ENCODE data around the gene HLA-DRB5.

DNA sequence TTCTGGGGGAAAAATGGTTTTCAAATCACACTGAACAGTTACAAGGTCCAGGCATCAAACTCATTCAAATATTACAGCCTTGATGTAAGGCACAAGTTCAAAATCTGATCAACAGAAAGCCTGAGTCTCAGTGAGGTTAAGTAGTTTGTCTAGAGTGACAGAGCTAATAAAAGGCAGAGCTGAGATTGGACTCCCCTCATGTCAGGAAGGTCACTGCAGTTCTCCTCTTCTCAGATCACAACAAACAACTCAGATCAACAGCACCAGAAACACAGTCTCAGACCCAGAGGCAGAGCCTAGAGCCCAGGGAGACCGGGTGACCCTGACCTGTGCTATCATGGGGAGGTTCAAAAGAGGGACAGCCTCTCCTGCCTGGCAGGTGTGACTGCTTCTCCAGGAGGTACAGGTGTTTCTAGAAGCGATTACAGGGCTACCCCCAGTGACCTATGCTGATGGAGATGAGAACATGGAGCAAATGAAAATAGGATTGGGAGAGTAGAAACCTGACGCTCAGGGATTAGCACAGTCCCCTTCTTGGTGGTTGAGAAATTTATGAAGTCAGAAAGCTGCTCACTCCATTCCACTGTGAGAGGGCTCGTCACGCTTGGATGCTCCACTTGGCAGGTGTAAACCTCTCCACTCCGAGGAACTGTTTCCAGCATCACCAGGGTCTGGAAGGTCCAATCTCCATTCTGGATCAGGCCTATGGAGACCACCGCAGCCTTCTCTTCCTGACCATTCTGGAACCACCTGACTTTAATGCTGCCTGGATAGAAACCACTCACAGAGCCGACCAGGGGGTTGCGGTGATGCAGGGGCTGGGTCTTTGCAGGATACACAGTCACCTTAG, 24.3 kb upstream of the HLA-DRB5 start:
- TF ChIP-seq EZH2 (IDR thresholded peaks at IDR 0.05; ENCODE audit: low read depth, unreplicated experiment), result no peak
- TF ChIP-seq, protein P1, sequence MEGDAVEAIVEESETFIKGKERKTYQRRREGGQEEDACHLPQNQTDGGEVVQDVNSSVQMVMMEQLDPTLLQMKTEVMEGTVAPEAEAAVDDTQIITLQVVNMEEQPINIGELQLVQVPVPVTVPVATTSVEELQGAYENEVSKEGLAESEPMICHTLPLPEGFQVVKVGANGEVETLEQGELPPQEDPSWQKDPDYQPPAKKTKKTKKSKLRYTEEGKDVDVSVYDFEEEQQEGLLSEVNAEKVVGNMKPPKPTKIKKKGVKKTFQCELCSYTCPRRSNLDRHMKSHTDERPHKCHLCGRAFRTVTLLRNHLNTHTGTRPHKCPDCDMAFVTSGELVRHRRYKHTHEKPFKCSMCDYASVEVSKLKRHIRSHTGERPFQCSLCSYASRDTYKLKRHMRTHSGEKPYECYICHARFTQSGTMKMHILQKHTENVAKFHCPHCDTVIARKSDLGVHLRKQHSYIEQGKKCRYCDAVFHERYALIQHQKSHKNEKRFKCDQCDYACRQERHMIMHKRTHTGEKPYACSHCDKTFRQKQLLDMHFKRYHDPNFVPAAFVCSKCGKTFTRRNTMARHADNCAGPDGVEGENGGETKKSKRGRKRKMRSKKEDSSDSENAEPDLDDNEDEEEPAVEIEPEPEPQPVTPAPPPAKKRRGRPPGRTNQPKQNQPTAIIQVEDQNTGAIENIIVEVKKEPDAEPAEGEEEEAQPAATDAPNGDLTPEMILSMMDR (conservative IDR thresholded peaks at IDR 0.05; ENCODE audit: low read depth in 2 of 2), result no peak
- TF ChIP-seq, protein P2, sequence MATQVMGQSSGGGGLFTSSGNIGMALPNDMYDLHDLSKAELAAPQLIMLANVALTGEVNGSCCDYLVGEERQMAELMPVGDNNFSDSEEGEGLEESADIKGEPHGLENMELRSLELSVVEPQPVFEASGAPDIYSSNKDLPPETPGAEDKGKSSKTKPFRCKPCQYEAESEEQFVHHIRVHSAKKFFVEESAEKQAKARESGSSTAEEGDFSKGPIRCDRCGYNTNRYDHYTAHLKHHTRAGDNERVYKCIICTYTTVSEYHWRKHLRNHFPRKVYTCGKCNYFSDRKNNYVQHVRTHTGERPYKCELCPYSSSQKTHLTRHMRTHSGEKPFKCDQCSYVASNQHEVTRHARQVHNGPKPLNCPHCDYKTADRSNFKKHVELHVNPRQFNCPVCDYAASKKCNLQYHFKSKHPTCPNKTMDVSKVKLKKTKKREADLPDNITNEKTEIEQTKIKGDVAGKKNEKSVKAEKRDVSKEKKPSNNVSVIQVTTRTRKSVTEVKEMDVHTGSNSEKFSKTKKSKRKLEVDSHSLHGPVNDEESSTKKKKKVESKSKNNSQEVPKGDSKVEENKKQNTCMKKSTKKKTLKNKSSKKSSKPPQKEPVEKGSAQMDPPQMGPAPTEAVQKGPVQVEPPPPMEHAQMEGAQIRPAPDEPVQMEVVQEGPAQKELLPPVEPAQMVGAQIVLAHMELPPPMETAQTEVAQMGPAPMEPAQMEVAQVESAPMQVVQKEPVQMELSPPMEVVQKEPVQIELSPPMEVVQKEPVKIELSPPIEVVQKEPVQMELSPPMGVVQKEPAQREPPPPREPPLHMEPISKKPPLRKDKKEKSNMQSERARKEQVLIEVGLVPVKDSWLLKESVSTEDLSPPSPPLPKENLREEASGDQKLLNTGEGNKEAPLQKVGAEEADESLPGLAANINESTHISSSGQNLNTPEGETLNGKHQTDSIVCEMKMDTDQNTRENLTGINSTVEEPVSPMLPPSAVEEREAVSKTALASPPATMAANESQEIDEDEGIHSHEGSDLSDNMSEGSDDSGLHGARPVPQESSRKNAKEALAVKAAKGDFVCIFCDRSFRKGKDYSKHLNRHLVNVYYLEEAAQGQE (IDR thresholded peaks at IDR 0.05; ENCODE audit: unreplicated experiment), result no peak
- no peak for TF ChIP-seq NANOG (IDR thresholded peaks at IDR 0.05; ENCODE audit: borderline replicate concordance)
- TF ChIP-seq ZNF331 (CRISPR knock-in tag; IDR thresholded peaks at IDR 0.05; ENCODE audit: low read depth), result no peak
- TF ChIP-seq POLR2AphosphoS5 (IDR thresholded peaks at IDR 0.05; ENCODE audit: low read depth), result no peak
- TF ChIP-seq STAT1 (IDR thresholded peaks at IDR 0.05; ENCODE audit: unreplicated experiment), result no peak
- no peak for TF ChIP-seq EZH2phosphoT487 (IDR thresholded peaks at IDR 0.05; ENCODE audit: unreplicated experiment)
- no peak for TF ChIP-seq JUNB (IDR thresholded peaks at IDR 0.05; ENCODE audit: unreplicated experiment)
- TF ChIP-seq, protein P3, sequence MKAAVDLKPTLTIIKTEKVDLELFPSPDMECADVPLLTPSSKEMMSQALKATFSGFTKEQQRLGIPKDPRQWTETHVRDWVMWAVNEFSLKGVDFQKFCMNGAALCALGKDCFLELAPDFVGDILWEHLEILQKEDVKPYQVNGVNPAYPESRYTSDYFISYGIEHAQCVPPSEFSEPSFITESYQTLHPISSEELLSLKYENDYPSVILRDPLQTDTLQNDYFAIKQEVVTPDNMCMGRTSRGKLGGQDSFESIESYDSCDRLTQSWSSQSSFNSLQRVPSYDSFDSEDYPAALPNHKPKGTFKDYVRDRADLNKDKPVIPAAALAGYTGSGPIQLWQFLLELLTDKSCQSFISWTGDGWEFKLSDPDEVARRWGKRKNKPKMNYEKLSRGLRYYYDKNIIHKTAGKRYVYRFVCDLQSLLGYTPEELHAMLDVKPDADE (IDR thresholded peaks at IDR 0.05), result no peak
- TF ChIP-seq CREB1 (CRISPR knock-in tag; IDR thresholded peaks at IDR 0.05; ENCODE audit: low read depth), result no peak

Data from GM23338 (cell line).